Endothelial cell of umbilical vein (primary cell): ENCODE results near the gene AADAT. TPM values are rescaled to one million over a fixed set of nuclear protein-coding genes. Genes with fewer than 3 reads are reported as not detected.

Experiments used
- BruUV-seq: library from RNA; stranded (reverse); fragments of 400-500 nt; replicated peaks from 2 replicates; lab custom pipeline; 2021; lab: Mats Ljungman, UMichigan
- CTCF ChIA-PET: fragments of 300-600, 350-600 bp; sonication (Branson Sonifier 250); formaldehyde crosslinking; loops from one replicate; lab custom pipeline; 2021; ENCODE audit warnings: antibody characterized with exemption, inconsistent platforms; lab: Charles Lee
- POLR2A ChIA-PET: fragments of 300-600, 350-600 bp; sonication (Branson Sonifier 250); formaldehyde crosslinking; loops from one replicate; lab custom pipeline; 2021; ENCODE audit warnings: antibody characterized with exemption, inconsistent platforms; lab: Charles Lee
- DNase-seq: peaks from one replicate; pipeline ENCODE4 v3.0.0-alpha.2; 2011; ENCODE audit warnings: low read depth, low spot score
- FAIRE-seq: peaks from 2 replicates; lab custom pipeline; 2011; peaks lifted over from hg19 to GRCh38; lab: Jason Lieb, UNC
- H2AFZ ChIP-seq: 2 replicates; pipeline ENCODE4 v1.6.0; 2012; ENCODE audit warnings: low read depth, low read length, control low read depth, inconsistent platforms
- H3K27ac ChIP-seq: 2 replicates; pipeline ENCODE4 v1.5.1; 2011; ENCODE audit warnings: low read depth, mild to moderate bottlenecking, control low read depth, low read length, moderate library complexity; ENCODE audit not compliant: insufficient read depth
- H3K27me3 ChIP-seq, 2 experiments: 2 replicates each; pipeline versions ENCODE4 v1.6.0 to v1.6.1; 2011; ENCODE audit warnings: low read length in 2 of 2, mixed read lengths in 1 of 2; ENCODE audit not compliant: control insufficient read depth in 2 of 2, insufficient read depth in 2 of 2
- H3K36me3 ChIP-seq, 2 experiments: 2 replicates in 1 of 2; 3 replicates in 1 of 2; pipeline ENCODE4 v1.5.1; 2011; ENCODE audit warnings: low read length in 2 of 2, mild to moderate bottlenecking in 1 of 2, moderate library complexity in 1 of 2; ENCODE audit not compliant: control insufficient read depth in 2 of 2, insufficient read depth in 2 of 2; ENCODE audit errors: extremely low read depth in 1 of 2
- H3K4me1 ChIP-seq: 3 replicates; pipeline ENCODE4 v1.5.1; 2011; ENCODE audit warnings: mild to moderate bottlenecking, low read length; ENCODE audit not compliant: control insufficient read depth, insufficient read depth; ENCODE audit errors: extremely low read depth
- H3K4me2 ChIP-seq: 2 replicates; pipeline ENCODE4 v1.6.1; 2011; ENCODE audit warnings: low read length, control low read depth, mixed read lengths; ENCODE audit not compliant: insufficient read depth
- H3K4me3 ChIP-seq, 3 experiments: fragments of 200-600 bp in 1 of 3; sonication (generic), shearing (Covaris generic) in 1 of 3; replicated peaks in 1 of 3; 2 replicates each; pipeline ENCODE4 v1.5.1; 2011 to 2016; ENCODE audit warnings: control low read depth in 3 of 3, low read length in 3 of 3, mild to moderate bottlenecking in 2 of 3, inconsistent platforms in 1 of 3, low read depth in 1 of 3, moderate library complexity in 1 of 3; ENCODE audit not compliant: insufficient read depth in 1 of 3
- H3K79me2 ChIP-seq: 2 replicates; pipeline ENCODE4 v1.6.0; 2012; ENCODE audit warnings: low read length, inconsistent platforms; ENCODE audit not compliant: control insufficient read depth, insufficient read depth
- H3K9ac ChIP-seq: replicated peaks from 2 replicates; pipeline ENCODE3; 2011; ENCODE audit warnings: low read length, control low read depth; ENCODE audit not compliant: insufficient read depth; ENCODE audit errors: extremely low read depth
- H3K9me1 ChIP-seq: replicated peaks from 3 replicates; pipeline ENCODE4 v1.6.0; 2011; ENCODE audit warnings: mild to moderate bottlenecking, low read length; ENCODE audit not compliant: control insufficient read depth, insufficient read depth; ENCODE audit errors: extremely low read depth
- H3K9me3 ChIP-seq: replicated peaks from 2 replicates; pipeline ENCODE4 v1.5.1; 2012; ENCODE audit warnings: low read length, inconsistent platforms; ENCODE audit not compliant: control insufficient read depth, insufficient read depth
- H4K20me1 ChIP-seq: replicated peaks from 2 replicates; pipeline ENCODE3; 2011; ENCODE audit warnings: mild to moderate bottlenecking, low read length; ENCODE audit not compliant: control insufficient read depth, insufficient read depth; ENCODE audit errors: extremely low read depth
- CTCF ChIP-seq, 2 donors: IDR thresholded peaks; 1 replicate in 1 of 2; 2 replicates in 1 of 2; pipeline ENCODE4 v1.5.1; 2011; ENCODE audit warnings: low read length in 2 of 2, mild to moderate bottlenecking in 2 of 2, moderate library complexity in 2 of 2, control low read depth in 1 of 2, inconsistent platforms in 1 of 2, low read depth in 1 of 2; ENCODE audit not compliant: insufficient read depth in 1 of 2; ENCODE audit errors: extremely low read depth in 1 of 2
- EZH2 ChIP-seq: IDR thresholded peaks from 2 replicates; pipeline ENCODE4 v1.6.1; 2012; ENCODE audit warnings: borderline replicate concordance, low read depth, mild to moderate bottlenecking, moderate library complexity, low read length, inconsistent platforms; ENCODE audit not compliant: severe bottlenecking
- FOS ChIP-seq: IDR thresholded peaks from 2 replicates; pipeline ENCODE4 v1.6.1; 2011; ENCODE audit warnings: mild to moderate bottlenecking, low read length, moderate library complexity, borderline replicate concordance; ENCODE audit not compliant: insufficient read depth
- JUN ChIP-seq: IDR thresholded peaks from 2 replicates; pipeline ENCODE4 v1.6.1; 2011; ENCODE audit warnings: borderline replicate concordance, low read depth; ENCODE audit not compliant: insufficient read length, insufficient read depth
- MYC ChIP-seq: IDR thresholded peaks from one replicate; pipeline ENCODE4 v1.6.1; 2011; ENCODE audit warnings: mild to moderate bottlenecking, low read depth, low read length
- POLR2A ChIP-seq: IDR thresholded peaks from 2 replicates; pipeline ENCODE4 v1.6.1; 2012; ENCODE audit warnings: low read depth, mild to moderate bottlenecking, control low read depth, low read length
- POLR2AphosphoS5 ChIP-seq: IDR thresholded peaks from 2 replicates; pipeline ENCODE4 v1.6.1; 2012; ENCODE audit warnings: low read depth, mild to moderate bottlenecking, control low read depth, low read length, moderate library complexity; ENCODE audit not compliant: insufficient read depth
- dilution Hi-C: fragments of 300-500 bp; cut with MboI; formaldehyde crosslinking; loops from one replicate; pipeline ENCODE4 v1.15.0; 2019; ENCODE audit warnings: low sequenced_read_pairs; ENCODE audit not compliant: extremely low pct_ligation_motif_present
- intact Hi-C: fragments of 100-400 bp; cut with micrococcal nuclease; formaldehyde crosslinking; loops from one replicate; pipeline ENCODE4 v1.10.0; 2022
- polyA plus RNA-seq, 4 experiments: library from polyadenylated mRNA; depleted of rRNA in 3 of 4; stranded (reverse) in 3 of 4; unstranded in 1 of 4; fragments of >200 nt; gene quantifications; 2 replicates each; pipeline versions ENCODE4 v1.2.1 to v1.2.3, GENCODE V29; 2011 to 2012; ENCODE audit warnings: missing spikeins in 1 of 4
- total RNA-seq: library from RNA; stranded (reverse); gene quantifications from 2 replicates; pipeline ENCODE4 v1.2.3, GENCODE V29; 2021

Gene AADAT
- total and polyA plus RNA-seq, 2 donors (not counting 3 experiments of a cell fraction or from before 2014, with no cell fraction given) = 1.8 to 2.5 TPM

DNA sequence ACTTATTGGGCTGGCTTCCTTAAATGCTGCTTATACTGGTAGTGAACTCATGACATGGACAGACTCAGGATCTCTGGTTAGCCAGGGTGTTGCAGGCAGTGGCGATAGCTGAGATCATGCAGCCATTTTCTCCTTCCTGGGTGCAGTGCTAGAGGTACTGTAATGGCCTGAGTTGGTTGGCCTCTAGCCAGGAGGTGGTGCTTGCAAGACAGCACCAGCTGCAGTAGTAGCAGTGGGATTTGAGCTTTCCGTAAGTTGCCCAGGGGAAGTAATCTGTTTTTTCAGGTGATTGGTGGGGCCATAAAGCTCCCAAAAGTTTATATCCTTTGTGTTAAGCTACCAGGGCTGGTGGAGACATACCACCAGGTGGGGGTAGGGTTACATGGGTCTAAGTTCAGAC, 45.1 kb upstream of the AADAT start:
- no peaks in the 10 kb centered on the region for H3K9me1 ChIP-seq
- FAIRE-seq = no peak
- no peak overlapping the region for H3K4me3 ChIP-seq
- H3K27me3 ChIP-seq = no peaks in the 10 kb centered on the region
- no peaks in the 10 kb centered on the region for H3K9me3 ChIP-seq
- ChIA-PET POLR2A (no interaction called here), CTCF (no interaction called here)
- no peaks in the 10 kb centered on the region for H4K20me1 ChIP-seq
- H3K4me1 ChIP-seq = no peaks in the 10 kb centered on the region
- no peaks in the 10 kb centered on the region for H3K79me2 ChIP-seq
- dilution Hi-C loops (no loop called here), intact Hi-C loops (no loop called here)
- H3K4me2 ChIP-seq = no peak overlapping the region
- H2AFZ ChIP-seq = no peak overlapping the region
- TF ChIP-seq FOS (no peak), EZH2 (no peak), CTCF (IDR thresholded peaks at IDR 0.05; ENCODE audit: extremely low read depth in 1 of 2, insufficient read depth in 1 of 2, low read depth in 1 of 2, low read length in 2 of 2) (no peak), MYC (no peak), POLR2AphosphoS5 (no peak), JUN (no peak), POLR2A (no peak)
- DNase-seq = no peak
- H3K9ac ChIP-seq = no peak overlapping the region
- H3K27ac ChIP-seq = no peak overlapping the region
- no peaks in the 10 kb centered on the region for H3K36me3 ChIP-seq
- no TSS peak for BruUV-seq
